ENCODE measurements around the gene ANHX.
"Not testable (repeated sequence)": the region's sequence is repeated elsewhere in the genome, so short reads cannot be mapped to it uniquely, and the experiment has no call there.

The ANHX gene

DNA sequence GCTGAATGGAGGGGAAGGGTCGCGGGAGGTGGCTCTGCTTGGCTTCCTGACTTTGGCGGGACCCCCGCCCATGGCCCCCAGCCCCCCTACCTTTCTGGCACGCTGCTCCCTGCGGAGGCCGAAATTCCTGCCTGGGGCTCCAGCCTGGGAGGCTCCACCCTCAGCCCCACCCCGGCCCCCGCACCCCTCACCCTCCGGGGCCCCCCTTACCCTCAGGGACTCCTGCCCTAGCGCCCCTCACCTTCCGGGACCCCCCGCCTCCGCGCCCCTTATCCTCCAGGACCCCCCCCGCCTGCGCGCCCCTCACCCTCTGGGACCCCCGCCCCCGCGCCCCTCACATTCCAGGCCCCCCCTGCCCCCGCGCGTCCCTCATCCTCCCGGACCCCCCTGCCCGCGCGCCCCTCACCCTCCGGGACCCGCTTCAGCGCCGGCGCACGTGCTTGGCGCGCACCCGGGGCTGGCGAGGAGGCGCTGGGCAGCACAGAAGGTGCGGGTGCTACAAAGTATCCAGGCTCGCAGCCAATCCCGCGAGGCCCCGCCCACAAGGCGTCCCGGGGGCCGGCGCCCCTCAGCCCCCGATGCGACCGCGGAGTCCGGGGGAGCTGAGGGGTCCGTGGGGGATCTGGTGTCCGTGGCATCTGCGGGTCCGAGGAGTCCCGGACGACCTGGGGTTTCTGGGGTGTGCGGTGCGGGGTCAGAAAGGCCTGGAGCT lies at the start of gene ANHX:
Gene ANHX, minus strand, starts transcription at position 477 of the 712 bp plus-strand sequence. CDS start 1,521 bp downstream, outside the sequence.
- DNase-seq: no peak

DNA sequence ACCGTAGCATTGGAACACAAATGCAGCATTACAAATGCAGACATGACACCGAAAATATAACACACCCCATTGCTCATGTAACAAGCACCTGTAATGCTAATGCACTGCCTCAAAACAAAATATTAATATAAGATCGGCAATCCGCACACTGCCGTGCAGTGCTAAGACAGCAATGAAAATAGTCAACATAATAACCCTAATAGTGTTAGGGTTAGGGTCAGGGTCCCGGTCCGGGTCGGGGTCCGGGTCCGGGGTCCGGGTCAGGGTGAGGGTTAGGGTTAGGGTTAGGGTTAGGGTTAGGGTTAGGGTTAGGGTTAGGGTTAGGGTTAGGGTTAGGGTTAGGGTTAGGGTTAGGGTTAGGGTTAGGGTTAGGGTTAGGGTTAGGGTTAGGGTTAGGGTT lies 29.0 kb upstream of the ANHX start:
- DNase-seq: not testable (repeated sequence)

DNA sequence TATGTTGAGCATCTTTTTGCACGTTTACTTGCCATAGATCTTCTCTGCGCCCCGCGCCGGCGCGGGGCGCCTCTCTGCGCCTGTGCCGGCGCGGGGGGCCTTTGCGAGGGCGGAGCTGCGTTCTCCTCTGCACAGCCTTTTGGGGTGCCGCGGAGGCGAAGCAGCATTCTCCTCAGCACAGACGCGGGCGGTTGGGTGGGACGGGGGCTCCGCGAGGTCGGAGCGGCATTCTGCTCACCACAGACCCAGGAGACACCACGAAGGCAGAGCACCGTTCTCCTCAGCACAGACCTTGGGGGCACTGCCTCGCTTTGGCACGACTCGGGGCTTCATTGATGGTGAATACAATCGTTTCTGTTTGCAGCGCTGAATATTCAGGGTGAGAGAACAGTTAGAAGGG lies 28.5 kb upstream of the ANHX start:
- DNase-seq: no peak

DNA sequence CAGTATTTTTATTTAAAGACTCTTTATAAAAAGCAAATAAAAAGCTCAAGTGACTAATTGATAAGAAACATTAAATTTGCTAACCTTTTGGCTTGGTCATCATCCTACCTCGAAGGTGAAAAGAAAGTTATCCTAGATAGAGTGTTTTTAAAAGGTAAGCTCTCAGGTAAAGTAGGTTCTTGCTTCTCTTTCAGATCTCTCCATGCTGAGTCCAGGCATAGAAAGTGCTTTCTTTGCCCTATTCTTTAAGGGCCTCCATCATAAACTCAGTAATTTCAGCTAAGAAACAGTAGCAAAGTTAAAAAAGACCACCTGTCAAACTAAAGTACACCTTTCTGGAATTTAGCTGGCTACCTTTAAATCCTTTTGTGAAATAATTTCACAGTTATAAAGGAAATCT lies 20.6 kb upstream of the ANHX start:
- no peak for DNase-seq

DNA sequence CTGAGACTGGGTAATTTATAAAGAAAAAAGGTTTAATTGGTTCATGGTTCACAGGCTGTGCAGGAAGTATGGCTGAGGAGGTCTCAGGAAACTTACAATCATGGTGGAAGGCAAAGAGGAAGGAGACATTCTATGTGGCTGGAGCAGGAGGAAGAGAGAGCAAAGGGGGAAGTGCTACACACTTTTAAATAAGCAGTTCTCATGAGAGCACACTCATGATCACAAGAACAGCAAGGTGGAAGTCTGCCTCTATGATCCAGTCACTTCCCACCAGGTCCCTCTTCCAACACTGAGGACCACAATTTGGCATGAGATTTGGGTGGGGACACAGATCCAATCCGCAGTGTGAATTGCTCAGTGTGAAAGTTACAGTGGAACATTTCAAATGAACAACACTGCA lies 20.2 kb upstream of the ANHX start:
- not testable (repeated sequence) for DNase-seq

DNA sequence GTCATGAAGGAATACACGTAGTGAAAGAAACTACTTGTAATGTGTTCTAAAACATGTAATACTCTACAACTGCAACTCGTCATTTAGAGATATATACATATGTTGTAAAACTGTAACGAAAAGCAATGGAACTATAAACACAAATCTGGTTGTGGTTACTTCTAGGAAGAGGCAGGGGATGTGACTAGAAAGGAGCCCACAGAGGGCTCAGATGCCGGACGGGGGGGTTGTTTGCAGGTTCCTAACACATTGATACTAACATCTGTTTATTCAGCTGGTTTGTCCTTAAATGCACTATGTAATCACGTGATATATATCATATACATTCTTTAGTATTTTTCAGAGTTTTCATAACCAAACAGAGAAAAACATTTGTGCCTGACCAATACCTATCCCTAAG lies 16.1 kb upstream of the ANHX start:
- DNase-seq: no peak

DNA sequence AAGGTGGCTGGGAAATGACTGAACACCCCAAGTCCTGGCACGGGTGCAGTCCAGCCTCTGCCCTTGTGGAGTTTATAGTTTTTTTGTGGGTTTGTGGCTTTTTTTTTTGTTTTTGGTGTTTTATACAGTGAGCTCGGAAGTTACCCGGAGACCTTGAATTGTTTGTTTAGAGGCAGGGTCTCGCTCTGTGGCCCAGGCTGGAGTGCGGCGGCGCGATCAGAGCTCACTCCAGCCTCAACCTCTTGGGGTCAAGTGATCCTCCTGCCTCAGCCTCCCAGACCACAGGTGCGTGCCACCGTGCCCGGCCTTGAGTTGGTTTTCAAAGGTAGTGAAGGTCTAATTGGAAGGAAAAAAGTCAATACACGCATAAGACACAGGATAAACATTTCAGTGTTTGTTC lies 879 bp upstream of the ANHX start:
- no peak for DNase-seq

DNA sequence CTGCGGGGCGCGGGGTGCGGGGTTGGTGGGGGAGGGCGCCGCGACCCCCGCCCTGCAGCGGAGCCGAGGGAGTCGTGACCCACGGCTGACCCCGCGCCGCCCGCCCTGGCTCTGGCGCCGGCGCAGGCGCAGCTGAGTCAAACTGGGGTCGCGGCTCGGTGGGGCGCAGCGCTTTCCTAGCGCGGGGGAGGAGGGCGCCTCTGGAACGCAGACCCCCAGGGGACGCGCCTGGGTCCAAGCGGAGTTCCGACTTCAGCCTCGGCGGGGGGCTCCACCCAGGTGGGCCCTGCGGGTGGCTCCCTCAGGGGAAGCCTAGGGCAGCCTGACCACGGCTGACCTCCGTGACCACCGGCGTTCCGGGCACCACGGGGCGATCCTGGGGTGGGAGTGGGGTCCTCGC lies 467 bp upstream of the ANHX start:
- no peak for DNase-seq

DNA sequence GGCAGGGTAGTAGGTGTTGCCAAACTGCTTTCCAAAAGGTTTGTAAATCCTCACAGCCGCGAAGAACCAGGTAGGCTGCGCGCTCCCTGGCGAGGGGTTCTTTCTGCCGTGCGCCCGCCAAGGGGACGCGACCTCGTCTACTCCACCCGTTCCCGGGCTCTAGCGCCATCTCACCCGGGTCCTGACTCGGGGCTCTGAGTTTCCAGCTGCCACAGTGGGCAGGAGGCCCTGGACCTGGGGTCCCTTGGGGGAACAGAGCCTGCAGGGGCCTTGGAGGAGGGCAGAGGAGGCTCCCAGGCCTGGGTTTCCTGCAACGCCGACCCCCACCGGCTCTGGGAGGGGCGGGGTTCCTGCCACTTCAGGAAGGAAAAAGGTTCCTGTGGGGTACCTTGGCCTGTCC lies 706 bp downstream of the ANHX start:
- no peak for DNase-seq

DNA sequence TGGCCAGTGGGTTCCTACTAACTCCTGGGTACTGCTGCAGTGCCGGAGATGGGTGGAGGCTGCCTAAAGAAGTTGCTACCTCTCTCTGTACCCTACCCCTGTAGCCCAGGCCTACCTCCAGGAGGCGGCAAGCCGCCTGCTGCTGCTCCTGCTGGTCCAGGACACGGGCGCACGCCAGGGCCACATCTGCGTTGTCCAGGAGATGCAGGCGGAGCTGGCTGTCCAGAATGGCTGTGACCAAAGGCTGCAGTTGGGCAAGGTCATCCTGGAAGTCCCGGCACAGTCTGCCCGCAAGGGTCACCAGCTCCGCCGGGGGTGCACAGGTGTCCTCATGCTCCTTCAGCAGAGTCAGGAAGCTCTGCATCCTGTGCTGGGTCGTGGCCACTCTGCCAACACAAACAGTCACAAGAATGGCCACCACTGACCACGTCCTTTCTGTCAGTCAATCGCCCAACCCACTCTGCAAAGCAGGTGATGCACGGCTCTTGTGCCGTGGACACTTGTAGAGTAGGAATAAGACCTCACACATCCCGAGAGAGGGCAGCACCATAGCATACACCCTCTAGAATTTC lies 1.6 kb downstream of the ANHX start:
- no peak for DNase-seq

DNA sequence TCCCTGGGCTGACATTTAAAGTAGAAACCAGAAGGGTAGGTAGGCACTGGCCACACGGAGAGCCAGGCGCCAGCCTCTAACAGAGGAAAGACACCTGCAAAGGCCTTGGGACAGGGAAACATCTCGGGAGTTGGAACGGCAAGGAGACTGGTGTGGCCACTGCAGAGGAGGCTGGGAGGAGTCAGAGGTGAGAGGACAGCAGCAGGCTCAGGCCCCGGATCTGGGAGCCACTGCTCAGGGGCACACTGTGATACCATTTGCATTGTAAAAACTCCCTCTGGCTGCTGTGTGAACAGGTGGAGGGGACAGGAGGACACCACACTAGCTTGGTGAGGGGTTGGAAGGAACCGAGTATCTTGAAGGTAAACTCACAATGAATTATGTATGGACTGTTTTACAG lies 2.7 kb downstream of the ANHX start:
- DNase-seq: no peak

DNA sequence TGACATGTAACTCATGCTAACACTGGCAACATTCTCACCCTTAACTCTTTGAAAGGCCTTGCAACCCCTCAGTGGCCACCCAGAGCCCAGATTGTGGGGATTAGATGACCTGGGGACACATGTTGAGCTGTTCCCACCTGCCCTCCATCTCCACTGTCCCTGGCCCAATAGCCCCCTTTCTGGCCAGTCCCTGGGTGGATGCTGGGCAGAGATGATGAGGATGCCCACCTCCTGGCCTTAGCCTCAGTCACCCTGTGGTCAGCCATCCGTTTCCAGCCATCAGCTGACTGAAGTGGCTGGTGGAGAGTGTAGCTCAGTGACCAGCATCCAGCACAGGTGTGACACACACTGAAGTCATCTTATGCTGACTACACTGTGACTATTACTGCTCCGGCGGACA lies 4.7 kb downstream of the ANHX start:
- no peak for DNase-seq

DNA sequence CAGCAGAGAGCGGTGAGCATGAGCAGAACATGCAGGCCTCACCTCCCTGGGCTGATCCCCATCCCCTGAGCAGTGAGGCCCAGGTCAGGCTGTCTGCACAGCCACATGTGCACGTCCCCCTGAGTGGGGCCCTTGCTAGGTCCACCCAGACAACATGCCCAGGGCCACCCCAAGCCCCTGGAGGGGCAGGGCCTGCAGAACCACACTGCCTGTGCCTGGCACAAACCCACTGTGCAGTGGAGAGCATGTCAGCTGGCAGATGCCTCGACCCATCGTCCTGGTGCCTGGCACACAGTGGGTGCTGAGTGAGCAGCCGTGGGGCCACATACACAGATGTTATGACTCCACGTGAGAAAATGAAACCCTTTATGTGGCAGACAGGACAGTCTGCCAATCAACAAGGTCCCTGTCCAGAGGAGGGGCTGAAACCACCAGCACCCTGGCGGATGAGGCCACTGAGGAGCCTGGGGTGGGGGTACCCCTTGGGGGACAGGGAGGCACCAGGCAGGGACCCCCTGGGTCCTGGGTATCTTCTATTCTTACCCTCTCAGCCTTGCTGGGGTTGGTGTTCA lies 8.3 kb downstream of the ANHX start:
- no peak for DNase-seq

DNA sequence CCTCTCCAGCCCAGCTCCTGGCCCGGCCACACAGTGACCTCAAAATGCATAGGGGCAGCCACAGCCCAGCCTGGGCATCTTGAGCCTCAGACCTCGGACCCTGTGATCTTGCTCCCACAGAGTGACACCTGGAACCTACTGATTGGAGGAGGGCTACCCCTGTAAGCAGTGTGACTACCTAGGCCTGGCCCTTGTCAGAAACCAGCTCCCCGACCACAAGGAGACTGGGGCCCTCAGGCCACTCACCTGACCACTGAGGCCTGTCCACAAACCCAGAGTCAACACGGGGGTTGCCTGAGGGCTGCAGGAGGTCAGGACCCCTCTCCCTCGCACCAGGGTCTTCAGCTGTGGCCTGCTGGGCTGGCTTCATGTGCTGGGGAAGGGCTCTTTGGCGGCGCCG lies 9.0 kb downstream of the ANHX start:
- no peak for DNase-seq

DNA sequence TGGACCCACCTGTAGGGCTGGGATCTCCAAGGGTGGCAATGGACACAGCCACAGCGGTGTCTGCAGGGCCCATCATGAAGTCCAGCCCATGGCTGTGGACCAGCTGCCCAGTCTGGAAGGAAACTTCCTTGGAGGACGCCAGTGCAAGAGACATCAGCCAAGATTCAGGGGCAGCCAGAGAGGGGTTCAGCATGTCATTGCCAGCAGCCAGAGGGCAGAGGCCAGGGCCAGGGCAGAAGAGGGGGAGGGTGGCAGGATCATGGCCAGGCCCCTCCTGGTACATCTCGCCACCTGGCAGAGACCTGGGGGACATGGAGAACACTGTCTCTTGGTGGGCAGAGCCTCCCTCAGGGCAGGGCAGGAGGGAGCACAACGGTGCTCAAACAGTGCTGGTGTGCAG lies 10.2 kb downstream of the ANHX start:
- no peak for DNase-seq

DNA sequence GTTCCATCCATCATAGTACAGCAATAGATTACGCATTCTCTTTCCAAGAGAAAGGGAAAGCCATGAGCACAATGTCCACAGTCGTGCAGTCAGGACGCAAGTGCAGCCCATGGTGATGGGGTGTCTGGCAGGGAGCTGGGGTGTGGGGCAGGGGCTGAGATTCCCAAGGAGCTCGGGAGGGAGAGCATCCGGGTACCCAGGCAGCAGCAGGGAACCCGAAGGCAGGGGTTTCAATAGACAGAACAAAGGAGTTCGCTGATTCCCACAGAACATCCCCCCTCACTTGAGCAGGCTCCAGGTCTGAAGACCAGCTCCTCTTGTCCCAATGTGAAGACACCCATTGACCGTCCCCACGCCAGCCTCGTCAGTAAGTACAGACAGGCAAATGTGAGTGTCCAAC lies 13.5 kb downstream of the ANHX start:
- no peak for DNase-seq

DNA sequence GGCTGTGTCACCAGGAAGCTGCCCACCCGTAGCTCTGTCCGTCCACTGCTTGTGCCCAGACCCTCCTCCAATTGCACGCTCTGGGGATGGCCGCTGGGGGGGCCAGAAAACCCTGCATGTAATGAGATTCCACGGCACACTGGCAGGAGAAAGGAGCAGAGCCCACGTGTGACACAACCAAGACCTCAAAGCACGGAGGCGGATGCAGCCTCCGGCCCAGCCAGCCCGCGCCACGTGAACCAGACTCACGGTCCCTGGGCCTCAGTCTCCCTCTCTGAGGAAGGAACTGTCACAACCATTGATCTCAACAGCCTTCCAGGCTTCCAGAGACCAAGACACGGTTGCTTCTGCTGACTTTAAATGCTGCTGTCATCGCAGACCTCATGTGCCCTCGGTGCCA lies 14.4 kb downstream of the ANHX start:
- DNase-seq: no peak

DNA sequence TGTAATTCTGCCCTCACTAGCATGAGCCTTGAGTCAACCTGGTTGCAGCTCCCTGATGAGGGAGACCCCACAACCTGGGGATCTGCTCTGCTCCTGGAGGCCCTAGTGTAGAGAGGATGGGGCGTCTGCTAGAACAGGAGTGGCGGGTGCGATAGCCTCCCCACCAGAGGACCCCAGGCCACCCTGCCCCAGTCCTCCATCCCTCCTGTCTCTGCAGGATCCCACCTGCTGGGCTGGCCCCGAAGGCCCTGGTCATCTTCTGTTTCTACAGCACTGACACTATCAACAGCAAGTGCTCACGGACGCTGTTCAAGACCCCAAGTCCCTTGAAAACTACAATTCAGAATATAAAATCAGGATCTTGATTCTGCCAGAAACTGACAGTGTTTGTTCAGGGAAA lies 15.2 kb downstream of the ANHX start:
- no peak for DNase-seq

DNA sequence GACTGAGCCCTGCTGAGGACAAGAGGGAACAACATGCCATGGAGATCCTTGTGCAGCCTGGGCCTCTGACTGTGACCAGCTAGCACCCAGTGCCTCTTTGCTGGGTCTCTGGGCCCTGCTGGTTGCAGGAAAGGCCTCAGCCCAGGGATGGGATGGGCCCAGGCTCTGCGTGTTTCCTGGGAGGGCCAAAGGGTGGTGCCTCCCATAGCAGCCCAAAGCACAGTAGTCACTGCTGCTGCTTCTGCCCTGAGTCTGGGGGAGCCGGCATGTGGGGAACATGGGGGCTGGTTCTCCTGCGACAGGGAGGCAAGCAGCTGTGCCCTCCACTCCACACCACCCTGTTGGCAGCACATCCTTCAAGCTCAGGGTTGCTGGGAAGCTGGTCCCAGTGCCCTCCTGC lies 18.5 kb downstream of the ANHX start:
- no peak for DNase-seq

DNA sequence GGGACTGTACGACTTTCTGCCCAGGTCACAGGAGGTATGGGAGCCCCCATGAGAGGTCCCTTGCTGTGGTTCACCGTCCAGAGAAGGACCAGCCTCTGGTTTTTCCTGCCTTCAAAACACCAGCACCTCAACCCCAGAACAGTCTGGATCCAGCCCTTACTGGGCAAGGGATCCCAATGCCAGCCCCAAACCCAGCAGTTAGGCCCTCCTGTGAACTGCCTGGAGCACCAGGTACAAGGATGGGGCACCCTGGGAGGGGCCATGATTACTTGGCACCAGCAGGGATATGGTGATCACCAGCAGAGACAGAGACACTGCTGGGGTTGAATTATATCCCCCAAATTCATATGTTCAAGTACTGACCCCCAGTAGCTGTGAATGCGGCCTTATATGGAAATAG lies 20.0 kb downstream of the ANHX start:
- DNase-seq: no peak

DNA sequence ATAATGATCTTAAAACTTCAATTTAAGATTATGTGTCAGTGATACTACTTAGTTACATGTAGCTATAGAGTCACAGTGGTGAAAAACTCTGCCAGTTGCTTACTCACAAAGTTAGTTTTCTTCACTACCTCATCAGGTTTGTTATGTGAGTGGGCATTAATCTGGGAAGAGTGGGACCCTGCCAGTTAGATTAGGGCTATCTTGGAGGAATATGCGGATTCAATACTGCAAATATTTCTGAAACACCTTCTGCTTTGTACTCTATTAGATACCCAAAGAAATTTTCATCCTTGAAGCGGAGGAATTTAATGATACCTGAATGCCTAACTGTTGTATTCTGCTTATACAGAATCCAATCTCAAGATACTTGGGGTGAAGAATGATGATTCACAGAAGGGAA lies 29.3 kb downstream of the ANHX start:
- DNase-seq: no peak

DNA sequence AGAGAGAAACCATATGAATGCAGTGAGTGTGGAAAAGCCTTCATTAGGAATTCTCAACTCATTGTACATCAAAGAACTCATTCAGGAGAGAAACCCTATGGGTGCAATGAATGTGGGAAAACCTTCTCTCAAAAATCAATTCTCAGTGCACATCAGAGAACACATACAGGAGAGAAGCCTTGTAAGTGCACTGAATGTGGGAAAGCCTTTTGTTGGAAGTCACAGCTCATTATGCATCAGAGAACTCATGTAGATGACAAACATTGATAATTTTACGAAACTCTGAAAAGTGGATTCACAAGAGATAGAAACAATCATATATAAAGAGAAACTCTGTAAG lies 31.4 kb downstream of the ANHX start:
- no peak for DNase-seq

DNA sequence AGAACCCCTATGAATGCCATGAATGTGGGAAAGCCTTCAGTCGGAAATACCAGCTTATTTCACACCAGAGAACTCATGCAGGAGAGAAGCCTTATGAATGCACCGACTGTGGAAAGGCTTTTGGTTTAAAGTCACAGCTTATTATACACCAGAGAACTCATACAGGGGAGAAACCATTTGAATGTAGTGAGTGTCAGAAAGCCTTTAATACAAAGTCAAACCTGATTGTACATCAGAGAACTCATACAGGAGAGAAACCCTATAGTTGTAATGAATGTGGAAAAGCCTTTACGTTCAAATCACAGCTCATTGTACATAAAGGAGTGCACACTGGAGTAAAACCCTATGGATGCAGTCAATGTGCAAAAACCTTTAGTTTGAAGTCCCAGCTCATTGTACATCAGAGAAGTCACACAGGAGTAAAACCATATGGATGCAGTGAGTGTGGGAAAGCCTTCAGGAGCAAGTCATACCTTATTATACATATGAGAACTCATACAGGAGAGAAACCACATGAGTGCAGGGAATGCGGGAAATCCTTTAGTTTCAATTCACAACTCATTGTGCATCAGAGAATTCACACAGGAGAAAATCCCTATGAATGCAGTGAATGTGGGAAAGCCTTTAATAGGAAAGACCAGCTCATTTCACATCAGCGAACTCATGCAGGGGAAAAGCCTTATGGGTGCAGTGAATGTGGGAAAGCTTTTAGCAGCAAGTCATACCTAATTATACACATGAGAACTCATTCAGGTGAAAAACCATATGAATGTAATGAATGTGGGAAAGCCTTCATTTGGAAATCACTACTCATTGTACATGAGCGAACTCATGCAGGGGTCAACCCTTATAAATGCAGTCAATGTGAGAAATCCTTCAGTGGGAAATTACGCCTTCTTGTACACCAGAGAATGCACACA lies 32.1 kb downstream of the ANHX start:
- DNase-seq: no peak

All from MV-4-11 (cell line).